GM19467 (cell line): ENCODE data around the gene TRAPPC11.
"Not testable (repeated sequence)": the region's sequence is repeated elsewhere in the genome, so short reads cannot be mapped to it uniquely, and the experiment has no call there.

Experiments
- ATAC-seq: cut with Tn5 transposase; IDR thresholded peaks from one replicate; pipeline ENCODE4 v1.9.1; 2021; ENCODE audit warnings: mild to moderate bottlenecking, moderate library complexity; ENCODE audit not compliant: unreplicated experiment

Gene TRAPPC11

DNA sequence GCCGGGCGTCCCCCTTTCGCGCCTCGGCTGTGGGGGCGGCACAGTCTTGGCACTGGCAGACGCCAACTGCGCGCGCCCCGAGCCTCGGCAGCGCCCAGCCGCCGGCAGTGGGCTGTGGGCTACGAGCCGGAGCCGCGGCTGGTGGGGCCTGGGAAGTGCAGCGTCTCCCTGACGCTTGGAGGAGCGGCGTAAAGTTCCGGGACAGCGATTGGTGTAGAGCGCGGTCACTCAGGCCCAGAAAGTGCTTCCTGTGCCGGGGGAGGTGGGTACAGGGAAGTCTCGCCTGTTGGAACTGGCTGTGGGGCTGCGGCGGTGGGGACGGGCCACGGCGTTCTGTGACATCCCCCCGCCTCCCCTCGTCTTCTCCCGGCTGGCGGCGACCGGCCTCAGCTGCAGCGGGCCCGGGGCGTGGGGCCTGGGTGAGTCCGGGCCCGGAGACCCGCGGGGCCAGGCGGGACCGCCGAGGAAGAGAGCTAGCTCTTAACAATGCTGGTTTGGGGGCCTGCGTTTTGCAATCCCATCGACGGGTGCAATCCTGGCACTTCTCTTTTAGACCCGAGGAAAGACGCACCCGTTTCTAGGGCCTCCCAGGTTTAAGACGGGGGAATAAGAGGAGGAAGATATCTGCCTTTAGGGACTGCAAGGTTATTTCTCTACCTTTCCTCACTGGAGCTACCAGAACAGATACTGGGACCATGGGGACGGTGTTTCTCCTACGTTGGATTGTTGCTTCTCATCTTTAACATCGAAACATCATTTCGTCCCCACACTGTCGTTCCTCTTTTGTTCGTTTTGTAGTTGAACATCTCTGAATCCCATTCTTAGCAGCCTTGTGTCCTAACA, at the start of gene TRAPPC11, which contains the start of gene RWDD4:
Gene TRAPPC11, plus strand, starts transcription at position 265 of the 843 bp plus-strand sequence. CDS start 4,575 bp downstream, outside the sequence.
Gene RWDD4, minus strand, starts transcription at position 157 of the 843 bp plus-strand sequence. CDS start 233 bp downstream, outside the sequence.
- ATAC-seq, result peak; percentile 99

DNA sequence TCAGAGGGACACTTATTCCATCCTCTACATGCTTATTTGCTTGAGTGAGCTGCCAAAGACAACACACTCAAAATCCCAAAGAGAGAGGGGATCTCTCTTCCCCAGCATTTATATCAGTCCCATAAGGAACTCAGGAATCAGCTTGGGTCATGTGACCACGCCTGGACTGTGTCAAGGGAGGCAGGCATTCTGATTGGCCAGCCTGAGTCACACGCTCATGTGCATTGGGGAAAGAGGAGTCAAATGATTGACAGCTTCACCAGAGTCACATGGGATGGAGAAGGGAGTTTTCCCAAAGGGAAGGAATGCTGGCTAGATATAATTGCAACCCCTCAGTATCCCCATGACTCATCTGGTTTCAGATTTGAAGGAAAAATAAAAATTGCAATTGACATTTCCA, 49.1 kb upstream of the TRAPPC11 start:
- no peak for ATAC-seq

DNA sequence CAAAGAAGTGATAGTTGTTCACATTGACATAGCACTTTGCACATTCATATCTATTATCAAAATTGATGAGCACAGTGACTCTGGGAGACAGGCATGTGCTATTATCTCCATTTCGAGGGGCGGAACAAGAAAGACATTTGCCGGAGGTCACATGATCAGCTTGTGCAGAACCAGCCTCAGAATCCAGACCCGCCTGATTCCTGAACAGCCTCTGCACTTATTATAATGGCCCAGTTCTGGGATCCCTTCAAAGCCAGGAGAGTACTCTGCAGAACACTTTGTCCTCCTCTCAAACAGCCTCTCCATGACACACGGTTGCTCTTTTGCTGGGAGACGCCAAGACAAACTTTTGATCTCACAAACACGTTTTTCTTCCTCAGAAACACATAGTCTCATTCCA, 48.5 kb upstream of the TRAPPC11 start:
- no peak for ATAC-seq

DNA sequence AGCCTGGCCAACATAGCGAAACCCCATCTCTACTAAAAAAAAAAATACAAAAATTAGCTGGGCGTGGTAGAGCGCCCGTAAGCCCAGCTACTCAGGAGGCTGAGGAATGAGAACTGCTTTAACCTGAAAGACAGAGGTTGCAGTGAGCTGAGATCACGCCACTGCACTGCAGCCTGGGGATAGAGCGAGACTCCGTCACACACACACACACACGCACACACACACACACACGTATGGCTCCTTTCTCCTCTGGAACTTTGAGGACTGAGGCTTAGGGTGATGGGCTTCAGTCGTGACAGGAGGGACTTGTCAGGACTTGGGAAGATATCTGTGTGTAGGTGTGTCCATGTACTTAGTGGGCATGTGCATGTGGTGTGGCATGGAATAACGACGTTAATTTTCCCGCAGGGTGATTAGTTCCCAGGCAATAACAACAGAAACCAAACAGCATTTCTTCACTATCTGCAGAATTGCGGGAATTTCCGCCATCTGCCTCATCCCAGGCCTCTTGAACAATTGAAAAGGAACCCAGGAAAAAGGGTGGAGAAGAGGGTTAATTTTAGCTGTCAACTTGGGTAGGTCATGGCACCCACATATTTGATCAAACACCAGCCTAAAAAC, 47.8 kb upstream of the TRAPPC11 start:
- ATAC-seq, result no peak

DNA sequence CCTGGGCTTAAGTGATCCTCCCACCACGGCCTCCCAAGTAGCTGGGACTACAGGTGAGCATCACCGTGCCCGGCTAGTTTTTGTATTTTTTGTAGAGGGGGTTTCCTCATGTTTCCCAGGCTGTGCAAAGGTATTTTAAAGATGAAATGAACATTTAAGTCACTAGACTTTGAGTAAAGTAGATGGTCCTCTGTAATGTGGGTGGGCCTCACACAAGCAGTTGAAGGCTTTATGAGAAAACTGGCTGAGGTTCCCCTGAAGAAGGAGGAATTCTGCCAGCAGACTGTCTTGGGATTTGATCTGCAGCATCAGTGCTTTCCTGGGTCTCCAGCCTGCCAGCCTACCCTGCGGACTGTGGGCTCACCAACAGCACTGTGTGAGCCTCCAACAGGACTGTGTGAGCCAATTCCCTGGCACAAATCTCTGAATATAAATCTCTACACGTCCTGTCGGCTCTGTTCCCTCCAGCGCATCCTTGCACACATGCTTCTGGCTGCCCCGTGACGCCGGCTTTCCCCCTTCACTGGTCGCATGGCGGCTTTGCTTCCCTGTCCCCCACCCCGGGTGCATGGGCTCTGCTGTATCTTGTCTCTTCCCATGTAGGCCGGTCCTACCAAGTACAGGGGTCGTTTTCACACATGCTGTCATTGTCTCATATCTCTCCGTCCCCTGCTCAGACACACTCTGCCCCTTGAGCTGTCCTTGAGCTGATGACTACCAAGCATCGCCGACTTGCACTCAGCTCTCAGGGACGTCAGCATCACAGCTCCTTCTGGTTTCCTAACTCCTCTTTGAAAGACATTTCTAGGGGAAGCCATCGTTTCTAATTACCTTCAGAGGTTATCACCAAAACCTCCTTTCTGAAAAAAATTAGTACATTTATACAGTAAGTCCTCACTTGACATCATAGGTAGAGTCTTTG, 46.5 kb upstream of the TRAPPC11 start:
- no peak for ATAC-seq

DNA sequence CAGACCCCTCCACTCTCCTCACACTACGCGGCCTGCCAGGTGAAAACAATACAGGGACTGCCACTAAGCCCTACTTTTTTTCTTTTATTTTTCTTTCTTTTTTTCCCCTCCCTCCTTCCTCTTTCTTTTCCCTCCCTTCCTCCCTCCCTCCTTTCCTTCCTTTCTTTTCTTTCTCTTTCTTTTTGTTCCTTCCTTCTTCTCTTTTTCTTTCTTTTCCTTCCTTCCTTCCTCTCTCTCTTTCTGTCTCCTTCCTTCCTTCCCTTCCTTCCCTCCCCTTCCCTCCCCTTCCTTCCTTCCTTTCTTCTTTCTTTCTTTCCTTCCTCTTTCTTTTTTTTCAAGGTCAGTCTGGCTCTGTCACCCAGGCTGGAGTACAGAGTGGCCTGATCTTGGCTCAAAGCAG, 42.0 kb upstream of the TRAPPC11 start:
- ATAC-seq, result no peak

DNA sequence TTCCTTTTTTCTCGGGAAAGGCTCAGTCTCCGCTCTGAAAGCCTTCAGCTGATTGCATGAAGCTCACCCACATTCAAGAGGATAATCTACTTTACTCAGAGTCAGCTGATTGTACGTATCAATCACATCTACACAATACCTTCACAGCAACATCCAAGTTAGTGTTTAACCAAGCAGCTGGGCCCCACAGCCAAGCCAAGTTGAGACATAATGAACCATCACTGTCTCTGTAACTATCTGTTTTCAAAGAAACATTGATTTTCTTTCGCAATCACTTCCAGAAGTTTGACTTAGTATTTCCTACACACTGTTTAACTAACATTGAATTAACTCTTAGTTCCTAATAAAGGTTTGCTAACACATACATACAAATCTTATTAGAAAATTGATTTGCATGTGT, 40.4 kb upstream of the TRAPPC11 start:
- no peak for ATAC-seq

DNA sequence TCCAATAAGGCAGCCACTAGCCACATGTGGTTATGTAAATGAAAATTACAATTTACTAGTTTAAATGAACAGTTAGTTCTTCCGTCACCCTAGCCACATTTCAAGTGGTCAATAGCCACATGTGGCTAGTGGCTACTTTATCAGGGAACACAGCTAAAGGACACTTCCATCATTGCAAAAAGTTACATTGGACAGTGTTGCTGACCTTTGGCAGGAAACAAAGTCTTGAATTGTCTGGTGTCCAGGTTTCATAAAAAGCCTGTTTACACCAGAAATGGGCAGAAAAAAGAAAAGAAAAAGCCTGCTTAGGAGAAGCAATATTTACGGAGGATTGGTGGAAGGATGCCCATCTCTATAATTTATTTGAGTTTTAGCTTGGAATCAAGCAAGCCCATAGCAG, 38.7 kb upstream of the TRAPPC11 start:
- no peak for ATAC-seq

DNA sequence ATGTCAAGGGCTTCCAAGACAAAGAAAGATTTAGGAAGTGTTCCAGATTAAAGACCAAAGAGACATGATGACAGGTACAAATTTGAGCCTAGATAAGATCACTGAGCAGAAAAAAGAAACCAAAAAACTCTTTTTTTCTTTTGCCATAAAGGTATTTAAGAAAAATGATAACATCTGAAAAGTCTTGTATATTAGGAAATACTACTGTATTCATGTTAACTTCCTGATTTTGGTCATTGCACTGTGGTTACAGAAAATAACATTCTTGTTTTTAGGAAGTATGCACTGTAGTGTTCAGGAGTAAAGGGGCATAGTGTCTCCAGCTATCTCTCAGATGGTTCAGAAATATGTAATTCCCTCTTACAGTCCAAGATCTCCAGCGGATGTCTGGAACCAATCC, 37.2 kb upstream of the TRAPPC11 start:
- ATAC-seq, result no peak

DNA sequence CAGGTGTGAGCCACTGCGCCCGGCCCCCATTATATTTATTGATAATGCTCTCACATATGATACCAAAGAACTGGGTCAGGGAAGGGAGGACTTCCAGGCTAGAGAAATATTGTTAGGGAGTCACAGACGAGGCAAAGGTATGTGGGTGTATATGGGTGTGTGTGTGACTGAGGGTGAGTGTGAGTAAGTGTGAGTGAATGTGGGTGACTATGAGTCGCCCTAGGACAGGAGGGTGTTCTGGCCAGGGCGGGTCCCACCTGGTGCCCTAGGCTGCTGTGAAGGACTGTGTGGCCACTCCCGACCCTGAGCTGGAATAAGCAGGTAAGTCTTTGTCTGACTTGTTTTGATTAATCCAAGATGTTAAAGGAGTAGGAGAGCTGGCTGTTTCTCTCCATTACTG, 34.5 kb upstream of the TRAPPC11 start:
- ATAC-seq, result no peak

DNA sequence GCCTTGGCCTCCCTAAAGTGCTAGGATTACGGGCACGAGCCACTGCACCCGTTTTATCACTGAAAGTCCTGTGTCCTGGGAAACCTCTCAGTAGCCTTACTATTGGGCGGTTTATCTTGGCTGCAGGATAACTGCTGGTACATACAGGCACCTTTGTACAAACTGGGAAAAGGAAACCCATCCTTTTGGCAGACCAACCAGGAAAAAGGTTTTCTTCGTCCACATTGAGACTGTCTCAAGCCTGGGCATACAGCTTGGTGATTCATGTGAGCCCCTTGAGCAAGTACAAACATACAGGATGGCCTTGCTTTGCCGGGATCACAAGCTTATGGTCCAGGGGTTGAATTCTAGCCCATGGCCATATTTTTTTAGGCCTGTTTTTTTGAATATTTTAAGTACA, 32.9 kb upstream of the TRAPPC11 start:
- no peak for ATAC-seq

DNA sequence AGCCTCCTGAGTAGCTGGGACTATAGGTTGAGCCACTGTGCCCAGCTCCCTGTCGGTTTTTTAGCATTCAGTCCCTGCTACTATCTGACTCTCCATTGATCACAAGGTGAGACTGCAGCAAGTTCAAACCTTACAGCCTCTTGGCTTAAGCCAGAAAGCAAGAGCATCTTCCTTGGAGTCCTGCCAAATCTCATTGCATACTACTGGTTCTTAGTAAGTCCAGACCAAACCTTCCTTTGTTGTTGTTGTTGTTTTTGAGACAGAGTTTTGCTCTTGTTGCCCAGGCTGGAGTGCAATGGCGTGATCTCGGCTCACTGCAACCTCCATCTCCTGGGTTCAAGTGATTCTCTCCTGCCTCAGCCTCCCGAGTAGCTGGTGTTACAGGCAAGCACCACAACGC, 31.8 kb upstream of the TRAPPC11 start:
- ATAC-seq, result not testable (repeated sequence)

DNA sequence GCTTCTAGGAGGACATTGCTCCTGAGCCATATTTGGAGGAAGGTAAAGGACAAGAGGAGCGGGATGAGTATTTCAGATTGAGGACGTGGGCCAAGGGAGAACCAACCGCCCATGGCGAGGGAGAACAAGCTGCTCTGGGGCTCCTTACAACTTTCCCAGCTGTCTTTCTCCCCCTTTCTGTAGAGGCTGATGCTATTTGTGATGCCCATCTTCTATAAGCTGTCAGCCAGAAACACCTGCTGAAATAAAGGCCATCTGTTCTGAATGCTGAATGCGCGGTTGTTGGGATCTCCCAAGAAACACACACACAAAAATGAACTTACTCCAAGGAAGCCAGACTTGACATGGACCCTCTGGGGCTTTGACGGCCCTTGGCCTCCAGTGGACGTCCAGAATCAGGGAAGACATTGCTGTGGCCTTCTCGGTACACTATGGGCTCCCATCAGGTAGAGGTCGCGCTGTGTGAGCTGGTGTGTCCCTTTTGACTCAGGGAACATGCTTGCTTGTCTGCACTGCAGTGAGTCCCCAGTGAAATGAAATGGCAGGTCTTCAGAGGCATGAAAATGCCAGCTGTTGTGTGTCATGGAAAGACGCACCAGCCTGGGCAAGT, 31.0 kb upstream of the TRAPPC11 start:
- no peak for ATAC-seq

DNA sequence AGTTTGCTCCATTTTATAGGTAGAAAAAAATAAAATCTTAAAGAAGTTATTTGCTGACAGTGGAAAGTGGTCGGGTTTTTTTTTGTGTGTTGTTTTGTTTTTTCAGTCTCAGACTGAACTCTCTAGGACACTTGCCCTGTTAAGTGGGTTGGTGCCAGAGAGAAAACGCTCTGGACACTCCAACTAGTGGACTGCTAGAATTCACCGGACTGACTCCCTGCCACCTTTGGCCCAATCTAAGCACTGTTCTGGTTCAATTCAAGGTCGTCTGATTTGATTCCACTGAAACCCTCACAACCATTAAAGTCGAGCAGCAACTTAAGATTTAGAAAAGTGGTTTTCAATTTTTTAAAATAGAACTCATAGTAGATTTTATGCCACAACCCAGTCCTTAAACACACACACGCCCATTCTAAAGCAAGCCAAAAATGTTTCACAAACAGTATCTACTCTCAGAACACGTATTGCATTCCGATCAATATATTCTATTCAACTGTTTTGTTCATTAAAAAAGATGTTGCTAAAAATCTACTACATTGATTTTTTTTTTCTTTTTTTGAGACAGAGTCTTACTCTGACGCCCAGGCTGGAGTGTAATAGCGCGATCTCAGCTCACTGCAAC, 27.4 kb upstream of the TRAPPC11 start:
- no peak for ATAC-seq

DNA sequence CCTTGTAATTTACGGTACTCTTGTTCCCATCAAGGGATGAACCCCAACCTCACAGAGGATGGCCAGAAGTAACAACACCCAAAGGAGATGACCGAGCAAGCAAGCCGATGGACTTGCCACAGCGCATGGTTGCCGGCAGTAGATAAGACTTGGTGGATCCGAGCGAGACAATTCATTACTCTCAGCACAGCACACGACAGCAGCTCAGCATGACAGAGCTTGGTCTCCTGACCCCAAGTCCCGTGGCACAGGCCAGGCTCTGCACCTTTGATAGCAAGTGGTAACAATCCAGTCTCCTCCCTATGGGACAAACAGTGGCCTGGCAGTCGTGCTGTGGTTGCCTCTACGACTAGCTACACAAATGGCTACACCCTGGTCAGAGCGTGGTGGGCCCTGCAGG, 26.4 kb upstream of the TRAPPC11 start:
- no peak for ATAC-seq

DNA sequence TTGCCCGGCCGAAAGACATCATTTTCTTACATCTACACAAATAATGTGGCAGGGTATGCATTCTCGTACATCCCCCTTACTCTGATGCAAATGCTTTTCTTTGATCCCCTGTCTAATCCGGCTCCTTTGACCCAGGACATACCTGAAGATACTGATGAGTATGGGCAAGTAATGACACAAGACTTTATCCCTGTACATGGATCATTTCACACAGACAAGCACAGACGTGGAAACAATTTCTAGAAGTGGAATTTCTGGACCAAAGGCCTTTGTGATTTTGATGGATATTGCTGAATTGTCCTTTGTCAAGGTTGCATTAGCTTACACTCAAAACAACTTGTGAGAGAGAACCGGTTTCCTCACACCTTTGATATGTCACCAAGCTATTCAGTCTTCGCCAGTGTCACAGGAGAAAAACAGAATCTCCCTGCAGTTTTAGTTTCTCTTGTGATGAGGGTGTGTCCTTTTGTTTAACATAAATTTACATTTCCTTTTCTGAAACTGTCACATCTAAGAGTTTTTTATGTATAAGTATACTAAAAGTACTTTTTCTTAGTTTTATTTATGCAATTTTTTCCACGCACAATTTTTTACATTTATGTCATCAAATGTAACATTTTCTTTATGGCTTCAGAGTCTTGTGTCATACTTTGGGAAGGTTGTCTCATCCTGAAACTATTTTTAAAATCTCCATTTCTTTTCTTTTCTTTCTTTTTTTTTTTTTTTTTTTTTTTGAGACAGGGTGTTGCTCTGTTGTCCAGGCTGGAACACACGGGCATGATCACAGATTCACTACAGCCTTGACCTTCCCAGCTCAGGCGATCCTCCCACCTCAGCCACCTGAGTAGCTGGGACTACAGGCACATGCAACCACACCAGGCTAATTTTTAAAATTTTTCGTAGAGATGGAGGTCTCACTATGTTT, 25.4 kb upstream of the TRAPPC11 start:
- ATAC-seq, result no peak

DNA sequence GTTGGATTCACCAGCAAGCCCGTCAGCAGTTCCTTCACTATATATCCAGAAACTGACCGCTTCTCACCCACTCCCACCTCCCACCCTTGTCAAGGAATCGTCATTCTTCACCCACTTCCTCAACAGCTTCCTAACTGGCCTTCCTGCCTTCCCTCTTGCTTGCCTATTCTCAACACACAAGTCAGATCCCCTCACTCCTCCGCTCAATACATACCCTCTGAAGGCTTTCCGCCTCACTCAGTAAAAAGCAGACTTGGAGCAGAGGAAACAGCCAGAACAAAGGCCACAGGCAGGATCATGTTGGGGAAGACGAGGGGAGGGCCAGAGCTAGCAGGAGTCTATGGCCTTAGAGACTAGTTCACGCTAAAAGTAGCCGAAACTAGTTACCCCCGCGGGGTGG, 23.8 kb upstream of the TRAPPC11 start:
- no peak for ATAC-seq

DNA sequence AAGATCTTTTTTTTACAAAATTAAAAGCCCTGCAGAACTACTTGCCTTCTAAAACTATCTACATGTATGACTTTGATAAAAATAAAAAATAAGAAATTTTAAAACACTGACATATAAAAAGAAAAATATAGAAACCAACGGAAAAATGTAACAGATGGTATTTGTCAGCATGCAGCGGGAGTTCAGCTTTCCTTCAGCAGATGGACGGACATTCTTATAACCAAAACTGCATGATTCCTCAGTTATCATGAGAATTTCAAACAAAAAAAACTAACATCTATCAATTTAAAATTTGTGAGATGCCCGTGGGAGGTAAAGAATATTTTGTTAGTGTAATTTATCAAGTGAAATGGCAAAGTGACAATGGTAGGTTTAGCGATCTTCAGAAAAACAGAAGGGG, 23.4 kb upstream of the TRAPPC11 start:
- no peak for ATAC-seq

DNA sequence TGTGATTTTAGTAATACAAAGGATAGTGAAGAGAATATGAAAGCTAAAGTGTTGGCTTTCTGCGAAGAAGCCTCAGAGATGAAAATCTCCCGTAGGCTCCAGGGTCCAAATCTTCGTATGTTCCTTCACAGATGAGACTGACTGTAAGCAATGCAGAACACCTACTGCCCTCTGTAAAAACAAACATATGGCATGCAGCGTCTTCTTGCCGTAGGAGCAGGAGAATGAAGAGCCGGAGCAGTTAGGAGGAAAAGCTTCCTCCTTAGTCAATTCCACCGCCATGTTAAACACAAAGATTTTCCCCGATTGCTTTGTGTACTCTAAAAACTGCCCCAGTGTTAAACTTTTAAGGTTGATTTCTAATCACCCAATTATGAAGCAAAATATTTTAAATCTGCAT, 22.6 kb upstream of the TRAPPC11 start:
- ATAC-seq, result no peak
